Umbilical cord (tissue), 1 donor: Measurements from ENCODE around the gene NFYC. TPM values are rescaled to one million over a fixed set of nuclear protein-coding genes. Genes with fewer than 3 reads are reported as not detected.

ENCODE experiments used
- total RNA-seq: library from RNA; depleted of rRNA; stranded (reverse); fragments of >200 nt; gene quantifications from one replicate; pipeline ENCODE4 v1.2.3, GENCODE V29; 2014; ENCODE audit warnings: low replicate concordance; ENCODE audit not compliant: insufficient read depth

The NFYC gene
- total RNA-seq, 1 donor from 2014 or later = 38.0 TPM

Other genes with a start within 250 kb of the NFYC start
- gene ZFP69B, start 241.2 kb upstream of the NFYC start, total RNA-seq = 6.5 TPM
- 8.9 TPM for gene ZFP69, start 214.4 kb upstream of the NFYC start, total RNA-seq
- 5.3 TPM for gene EXO5, start 182.9 kb upstream of the NFYC start, total RNA-seq
- 6.7 TPM for gene ZNF684, start 160.1 kb upstream of the NFYC start, total RNA-seq
- 5.8 TPM for gene RIMS3, start 26.0 kb upstream of the NFYC start, total RNA-seq
- 3.4 TPM for gene KCNQ4, start 92.1 kb downstream of the NFYC start, total RNA-seq
- 2.2 TPM for gene CITED4, start 170.7 kb downstream of the NFYC start, total RNA-seq